Medulla oblongata (tissue), 1 donor: ENCODE measurements around the gene LDLRAD3.
A peak's percentile ranks its signal among the peaks of the same experiment; 100 is the strongest.

Experiments
- DNase-seq: peaks from one replicate; pipeline ENCODE4 v3.0.0-alpha.2; 2015; ENCODE audit errors: extremely low spot score

LDLRAD3 gene

GRCh38 chr11:36048496-36049247, 104.8 kb downstream of the LDLRAD3 start:
- DNase-seq = no peak

DNA sequence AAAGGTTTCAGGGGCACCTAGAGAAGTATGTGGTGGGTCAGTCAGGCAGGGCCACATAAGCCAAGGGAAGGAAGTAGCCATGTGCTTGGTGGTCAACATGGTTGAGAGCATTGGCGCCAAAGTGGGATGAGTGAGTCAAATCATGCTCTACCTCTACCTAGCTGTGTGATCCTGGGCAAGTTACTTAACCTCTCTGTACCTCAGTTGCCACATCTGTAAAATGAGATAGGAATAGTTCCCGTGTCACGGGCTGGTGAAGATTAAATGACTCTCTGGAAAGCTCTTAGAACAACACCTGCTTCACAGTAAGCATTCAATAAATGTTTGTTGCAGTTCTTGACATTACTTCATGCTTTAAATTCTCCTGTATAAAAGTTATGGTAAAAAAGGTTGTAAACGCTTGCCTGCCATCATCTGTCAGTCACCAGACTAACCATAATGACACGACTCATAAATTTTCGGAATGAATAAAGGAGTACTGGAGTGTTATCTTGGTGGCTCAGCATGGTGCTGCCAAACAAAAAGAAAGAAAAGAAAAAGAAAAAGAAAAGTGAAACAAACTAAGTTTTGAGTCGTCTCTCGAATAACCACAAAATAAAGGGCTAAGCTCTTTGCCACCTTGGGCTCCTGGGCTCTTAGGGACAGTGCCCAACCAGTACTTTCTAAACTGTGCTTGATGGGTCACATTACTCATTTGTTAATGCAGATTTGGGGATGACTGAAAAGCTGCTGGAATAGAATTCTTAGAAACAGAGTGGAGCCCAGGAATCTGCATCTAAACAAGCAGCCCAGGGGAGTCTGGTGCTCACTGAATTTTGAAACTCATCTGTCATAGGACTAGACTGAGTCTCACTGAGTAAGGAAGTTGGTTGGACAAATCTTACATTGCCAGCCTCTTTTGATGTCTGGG, 107.6 kb downstream of the LDLRAD3 start:
- no peak for DNase-seq

- no peak for DNase-seq
Observed at GRCh38 chr11:36053281-36053680, 109.4 kb downstream of the LDLRAD3 start.

GRCh38 chr11:36053862-36054261, 110.0 kb downstream of the LDLRAD3 start:
- no peak for DNase-seq

GRCh38 chr11:36054628-36055027, 110.8 kb downstream of the LDLRAD3 start:
- DNase-seq = no peak

DNA sequence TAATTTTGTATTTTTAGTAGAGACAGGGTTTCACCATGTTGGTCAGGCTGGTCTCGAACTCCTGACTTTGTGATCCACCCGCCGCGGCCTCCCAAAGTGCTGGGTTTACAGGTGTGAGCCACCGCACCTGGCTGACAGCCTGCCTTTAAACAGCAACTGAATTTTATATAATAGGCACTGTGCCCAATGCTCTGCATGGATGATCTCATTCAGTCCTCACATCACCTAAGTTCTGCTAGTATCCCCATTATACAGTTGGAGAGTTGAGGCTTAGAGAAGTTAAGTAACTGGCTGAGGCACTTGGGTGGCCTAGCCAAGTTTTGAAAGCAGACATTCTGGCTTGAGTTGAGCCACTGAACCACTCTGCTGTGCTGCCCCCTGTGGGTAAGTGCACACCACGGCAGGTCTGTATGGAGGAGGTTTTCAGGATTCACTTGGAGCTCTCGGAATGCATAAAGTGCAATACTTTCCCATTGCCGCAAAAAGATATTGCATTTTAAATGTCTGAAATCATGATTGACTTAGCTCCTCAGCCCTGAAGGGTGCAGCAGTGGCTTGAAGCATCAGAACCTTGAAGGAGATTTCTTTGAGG, 112.4 kb downstream of the LDLRAD3 start:
- DNase-seq = no peak

- DNase-seq = no peak
Observed at GRCh38 chr11:36057379-36058042, 113.6 kb downstream of the LDLRAD3 start.

DNA sequence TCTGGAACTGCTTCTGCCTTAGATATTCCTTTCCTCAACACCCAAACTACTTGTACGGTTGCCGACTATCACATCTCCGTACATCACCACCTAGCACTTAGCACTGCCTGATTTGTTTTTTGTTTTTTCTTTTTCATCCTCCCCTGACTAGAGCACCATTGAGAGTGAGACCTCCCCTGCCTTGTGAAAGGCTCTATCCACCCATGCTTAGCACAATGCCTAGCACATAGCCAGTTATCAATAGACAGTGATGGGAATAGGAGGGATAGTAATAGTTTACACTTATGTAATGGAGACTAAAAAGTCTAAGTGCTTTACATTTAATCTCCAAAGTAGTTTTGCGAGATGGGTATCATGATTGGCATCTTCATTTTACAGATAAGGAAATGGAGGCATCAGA, 115.8 kb downstream of the LDLRAD3 start:
- no peak for DNase-seq

DNA sequence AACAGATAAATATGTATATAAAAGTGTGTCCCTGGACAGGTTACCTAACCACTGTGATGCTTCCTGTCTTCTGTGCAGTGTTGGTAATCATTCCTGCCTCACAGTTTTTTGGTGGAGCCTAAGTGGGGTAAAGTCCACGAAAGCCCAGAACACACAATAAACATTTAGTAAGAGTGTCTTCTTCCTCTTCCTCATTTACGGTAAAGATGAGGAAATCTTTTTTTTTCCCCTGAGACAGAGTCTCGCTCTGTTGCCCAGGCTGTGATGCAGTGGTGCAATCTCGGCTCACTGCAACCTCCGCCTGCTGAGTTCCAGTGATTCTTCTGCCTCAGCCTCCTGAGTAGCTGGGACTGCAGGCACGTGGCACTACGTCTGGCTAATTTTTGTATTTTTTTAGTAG, 117.1 kb downstream of the LDLRAD3 start:
- no peak for DNase-seq

- no peak for DNase-seq
Observed at GRCh38 chr11:36061471-36061870, 117.6 kb downstream of the LDLRAD3 start.

GRCh38 chr11:36062796-36063365, 119.0 kb downstream of the LDLRAD3 start:
- no peak for DNase-seq

DNA sequence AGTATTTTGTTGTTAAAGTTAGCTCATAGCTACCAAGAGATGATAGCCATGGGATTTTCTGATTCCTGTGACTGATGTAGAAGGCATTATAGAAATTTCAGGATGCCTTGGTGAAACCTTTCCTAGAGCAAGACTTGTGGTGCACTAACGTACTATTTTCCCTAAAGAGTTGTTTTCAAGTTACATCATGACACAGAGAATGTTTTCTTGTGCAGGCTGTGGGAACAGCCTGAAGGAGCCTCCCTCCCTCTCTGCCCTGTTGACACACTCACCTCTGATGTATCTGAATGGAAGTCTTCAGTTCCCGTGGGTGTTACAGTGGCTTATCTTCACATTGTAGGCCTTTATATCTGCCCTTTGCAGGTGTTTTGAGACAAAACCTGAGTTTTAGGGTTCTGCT, 121.6 kb downstream of the LDLRAD3 start:
- no peak for DNase-seq

GRCh38 chr11:36066891-36067290, 123.0 kb downstream of the LDLRAD3 start:
- DNase-seq = no peak

- DNase-seq = no peak
Observed at GRCh38 chr11:36069576-36070212, 125.8 kb downstream of the LDLRAD3 start.

- DNase-seq = peak; percentile 51
Observed at GRCh38 chr11:36070213-36070953, 126.5 kb downstream of the LDLRAD3 start.

- no peak for DNase-seq
Observed at GRCh38 chr11:36070954-36071330, 127.1 kb downstream of the LDLRAD3 start.

- DNase-seq = no peak
Observed at GRCh38 chr11:36071917-36072500, 128.1 kb downstream of the LDLRAD3 start.

GRCh38 chr11:36073411-36074203, 129.7 kb downstream of the LDLRAD3 start:
- peak; percentile 71 for DNase-seq

DNA sequence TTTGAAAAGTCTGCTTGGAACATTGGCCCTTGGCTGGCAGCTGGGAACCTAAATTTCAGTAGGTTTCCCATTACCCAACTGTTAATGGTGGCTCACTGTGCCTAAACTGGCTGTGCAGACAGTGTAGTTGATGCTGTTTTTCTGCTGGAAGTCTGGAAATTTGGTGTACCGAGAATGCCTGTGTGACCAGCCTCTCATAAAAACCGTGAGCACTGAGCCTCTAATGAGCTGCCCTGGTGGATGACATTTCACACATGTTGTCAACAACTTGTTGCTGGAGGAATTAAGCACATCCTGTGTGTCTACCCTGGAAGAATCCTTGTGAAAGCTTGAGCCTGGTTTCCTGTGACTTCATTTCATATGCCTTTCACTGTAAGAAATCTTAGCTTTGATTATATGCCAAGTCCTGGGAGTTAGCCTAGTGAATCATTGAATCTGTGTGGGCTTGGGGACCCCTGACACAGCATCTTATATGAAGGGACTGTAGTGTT, 131.1 kb downstream of the LDLRAD3 start:
- no peak for DNase-seq
